GM20431 (cell line): ENCODE data around the gene ASAP2.

Source experiments
- in situ Hi-C: fragments of 300-500 bp; cut with MseI, MboI; formaldehyde crosslinking; loops from one replicate; pipeline ENCODE4 v1.15.0; 2020; ENCODE audit warnings: low sequenced_read_pairs; ENCODE audit not compliant: unreplicated experiment

The ASAP2 gene

GRCh38 chr2:9205963-9206948 lies at the start of gene ASAP2:
Gene ASAP2, plus strand, starts transcription at chr2:9206812. Its CDS starts 293 bp downstream, at chr2:9207105.
- in situ Hi-C loops = no loop called here

GRCh38 chr2:9158786-9159779 lies 47.5 kb upstream of the ASAP2 start:
- in situ Hi-C loops = no loop called here

GRCh38 chr2:9160732-9161131 lies 45.9 kb upstream of the ASAP2 start:
- in situ Hi-C loops = no loop called here

- in situ Hi-C loops = no loop called here
Observed at GRCh38 chr2:9162841-9163240, 43.8 kb upstream of the ASAP2 start.

- in situ Hi-C loops = no loop called here
Observed at GRCh38 chr2:9163306-9164111, 43.1 kb upstream of the ASAP2 start.

GRCh38 chr2:9164112-9164608 lies 42.5 kb upstream of the ASAP2 start:
- in situ Hi-C loops = no loop called here

GRCh38 chr2:9165625-9166024 lies 41.0 kb upstream of the ASAP2 start:
- in situ Hi-C loops = no loop called here

- in situ Hi-C loops = no loop called here
Observed at GRCh38 chr2:9166579-9167377, 39.8 kb upstream of the ASAP2 start.

- in situ Hi-C loops = no loop called here
Observed at GRCh38 chr2:9167718-9168657, 38.6 kb upstream of the ASAP2 start.

- in situ Hi-C loops = no loop called here
Observed at GRCh38 chr2:9168821-9169221, 37.8 kb upstream of the ASAP2 start.

- in situ Hi-C loops = no loop called here
Observed at GRCh38 chr2:9169349-9170107, 37.1 kb upstream of the ASAP2 start.

- in situ Hi-C loops = no loop called here
Observed at GRCh38 chr2:9170458-9171130, 36.0 kb upstream of the ASAP2 start.

- in situ Hi-C loops = no loop called here
Observed at GRCh38 chr2:9174771-9175437, 31.7 kb upstream of the ASAP2 start.

- in situ Hi-C loops = no loop called here
Observed at GRCh38 chr2:9178110-9178903, 28.3 kb upstream of the ASAP2 start.

GRCh38 chr2:9178904-9179571 lies 27.6 kb upstream of the ASAP2 start:
- in situ Hi-C loops = no loop called here
